HepG2 (cell line): ENCODE data around the gene TSPAN3. TPM values are rescaled to one million over a fixed set of nuclear protein-coding genes. Genes with fewer than 3 reads are reported as not detected.

Experiments
- CAMTA2 ChIP-seq: sonication (generic); formaldehyde crosslinking; IDR thresholded peaks from 2 replicates; pipeline ENCODE4 v1.4.0; 2020; ENCODE audit warnings: mild to moderate bottlenecking, missing genetic modification reagents, borderline replicate concordance
- HDAC1 ChIP-seq: sonication (generic); formaldehyde crosslinking; IDR thresholded peaks from 2 replicates; pipeline ENCODE4 v1.5.1; 2020; ENCODE audit warnings: mild to moderate bottlenecking, missing genetic modification reagents
- NR1H2 ChIP-seq: sonication (generic); formaldehyde crosslinking; IDR thresholded peaks from 2 replicates; pipeline ENCODE4 v1.8.1; 2022; ENCODE audit warnings: low read depth, missing genetic modification reagents, borderline replicate concordance
- NR2F1 ChIP-seq, 2 experiments: fragments of 450-650 bp in 1 of 2; formaldehyde crosslinking in 1 of 2; IDR thresholded peaks; 2 replicates each; pipeline versions ENCODE4 v1.5.0 to v1.6.1; 2016 to 2020; ENCODE audit warnings: mild to moderate bottlenecking in 1 of 2, missing compliant biosample characterization in 1 of 2, missing genetic modification reagents in 1 of 2, moderate library complexity in 1 of 2
- NR3C1 ChIP-seq: sonication (generic); formaldehyde crosslinking; IDR thresholded peaks from 2 replicates; pipeline ENCODE4 v1.4.0; 2020; ENCODE audit warnings: missing genetic modification reagents
- RBM39 ChIP-seq: fragments of 200-400 bp; formaldehyde crosslinking; IDR thresholded peaks from one replicate; pipeline ENCODE4 v1.6.1; 2018; ENCODE audit warnings: antibody characterized with exemption, mild to moderate bottlenecking, low read depth, low read length; ENCODE audit not compliant: poor library complexity, severe bottlenecking
- SAP130 ChIP-seq: IDR thresholded peaks from 2 replicates; pipeline ENCODE4 v1.6.1; 2016; ENCODE audit warnings: low read depth
- SRY ChIP-seq: sonication (generic); formaldehyde crosslinking; IDR thresholded peaks from 2 replicates; pipeline ENCODE4 v1.8.0; 2022; ENCODE audit warnings: mild to moderate bottlenecking, missing genetic modification reagents
- ZNF263 ChIP-seq: sonication (generic); formaldehyde crosslinking; IDR thresholded peaks from 2 replicates; pipeline ENCODE4 v1.4.0; 2020; ENCODE audit warnings: missing genetic modification reagents
- ZNF343 ChIP-seq: sonication (generic); formaldehyde crosslinking; IDR thresholded peaks from 2 replicates; pipeline ENCODE4 v1.4.0; 2020; ENCODE audit warnings: mild to moderate bottlenecking, missing genetic modification reagents
- ZNF446 ChIP-seq: sonication (generic); formaldehyde crosslinking; IDR thresholded peaks from 2 replicates; pipeline ENCODE4 v1.5.0; 2020; ENCODE audit warnings: mild to moderate bottlenecking, missing genetic modification reagents
- ZNF503 ChIP-seq: sonication (generic); formaldehyde crosslinking; IDR thresholded peaks from 2 replicates; pipeline ENCODE4 v1.4.0; 2020; ENCODE audit warnings: missing genetic modification reagents
- ZNF512B ChIP-seq: sonication (generic); formaldehyde crosslinking; IDR thresholded peaks from 2 replicates; pipeline ENCODE4 v1.5.1; 2020; ENCODE audit warnings: missing genetic modification reagents, mild to moderate bottlenecking, borderline replicate concordance
- ZNF513 ChIP-seq: sonication (generic); formaldehyde crosslinking; conservative IDR thresholded peaks from 2 replicates; pipeline ENCODE4 v1.5.0; 2020; ENCODE audit warnings: missing genetic modification reagents
- ZNF570 ChIP-seq: sonication (generic); formaldehyde crosslinking; IDR thresholded peaks from 2 replicates; pipeline ENCODE4 v1.4.0; 2020; ENCODE audit warnings: mild to moderate bottlenecking, missing genetic modification reagents, borderline replicate concordance
- ZSCAN30 ChIP-seq: sonication (generic); formaldehyde crosslinking; IDR thresholded peaks from 2 replicates; pipeline ENCODE4 v1.5.0; 2020; ENCODE audit warnings: mild to moderate bottlenecking, missing genetic modification reagents
- polyA plus RNA-seq, 8 experiments: library from polyadenylated mRNA; depleted of rRNA in 3 of 8; stranded (reverse) in 7 of 8; unstranded in 1 of 8; fragments of >200 nt; fragmentation: Illumina TruSeq in 4 of 8; extraction: Trizol in 4 of 8; gene quantifications; 2 replicates each; pipeline versions ENCODE4 v1.2.1 to v1.2.3, GENCODE V29; 2011 to 2016; ENCODE audit warnings: low read depth in 4 of 8, missing spikeins in 1 of 8, mixed read lengths in 1 of 8; ENCODE audit not compliant: insufficient read depth in 1 of 8
- total RNA-seq, 5 experiments: library from RNA; depleted of rRNA; stranded (reverse); fragments of >200 nt; fragmentation: Illumina TruSeq; extraction: Trizol; gene quantifications; 2 replicates each; pipeline ENCODE4 v1.2.3, GENCODE V29; 2016; ENCODE audit warnings: low read depth in 1 of 5
- TF ChIP-seq, protein P1 (sequence below): sonication (generic); formaldehyde crosslinking; IDR thresholded peaks from 2 replicates; pipeline ENCODE4 v1.5.0; 2020; ENCODE audit warnings: mild to moderate bottlenecking, missing genetic modification reagents

TSPAN3 gene
- total and polyA plus RNA-seq, 2 of the 13 experiments (the other 11 are each of a cell fraction or from before 2014, with no cell fraction given), result 167 to 170 TPM

DNA sequence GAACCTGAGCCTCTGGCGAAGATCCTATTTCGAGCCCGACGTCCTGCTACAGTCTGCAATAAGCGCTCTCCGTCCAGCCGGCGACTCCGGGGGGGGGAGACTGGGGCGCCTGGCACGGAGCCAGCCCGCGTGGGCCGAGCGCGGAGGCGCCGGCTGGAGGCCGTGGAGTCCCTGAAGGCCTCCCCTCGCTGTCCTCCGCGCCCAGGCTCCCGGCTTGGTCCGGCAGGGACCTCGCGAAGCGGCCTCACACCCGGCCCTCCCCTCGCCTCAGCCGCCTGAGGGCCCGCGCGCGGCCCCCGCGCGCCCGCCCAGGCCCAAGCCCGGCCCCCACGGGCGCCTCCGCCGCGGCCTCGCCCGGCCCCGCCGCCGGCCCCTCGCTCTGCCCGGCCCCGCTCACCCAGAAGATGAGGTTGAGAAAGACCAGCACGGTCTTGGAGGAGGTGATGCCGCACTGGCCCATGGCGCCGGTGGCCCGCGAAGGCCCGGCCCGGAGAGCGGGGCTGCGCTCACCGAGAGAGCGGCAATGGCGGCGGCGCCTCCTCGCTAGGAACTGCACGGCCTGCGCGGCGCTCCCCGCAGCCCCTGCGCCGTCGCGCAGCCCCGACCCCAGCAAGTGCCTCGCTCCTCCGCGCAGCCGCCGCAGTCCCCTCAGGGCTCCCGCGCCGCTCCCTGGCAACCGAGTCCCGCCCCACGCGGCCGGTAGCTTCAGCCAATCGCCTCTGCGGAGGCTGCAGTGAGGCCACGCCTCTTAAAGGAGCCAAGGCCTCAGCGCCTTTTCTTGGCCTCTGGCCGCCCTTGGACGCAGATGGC lies at the start of gene TSPAN3 (continued):
- no peak; the same call in 1 of the 2 replicates for TF ChIP-seq NR1H2 (CRISPR knock-in tag)
- TF ChIP-seq CAMTA2 (CRISPR knock-in tag), result no peak
- no peak for TF ChIP-seq ZNF513 (CRISPR knock-in tag)
- TF ChIP-seq NR2F1 (CRISPR knock-in tag; IDR thresholded peaks at IDR 0.05), result no peak
- no peak for TF ChIP-seq RBM39
- no peak for TF ChIP-seq NR3C1 (CRISPR knock-in tag)
- no peak for TF ChIP-seq ZSCAN30 (CRISPR knock-in tag)
- peak; percentile 62 for TF ChIP-seq SAP130 (CRISPR knock-in tag)
- no peak for TF ChIP-seq ZNF343 (CRISPR knock-in tag)
- TF ChIP-seq ZNF503, result no peak
- no peak for TF ChIP-seq SRY (CRISPR knock-in tag)
- TF ChIP-seq ZNF570, result no peak
- TF ChIP-seq HDAC1, result peak; percentile 48; the same call in 1 of the 2 replicates
- TF ChIP-seq, protein P1, sequence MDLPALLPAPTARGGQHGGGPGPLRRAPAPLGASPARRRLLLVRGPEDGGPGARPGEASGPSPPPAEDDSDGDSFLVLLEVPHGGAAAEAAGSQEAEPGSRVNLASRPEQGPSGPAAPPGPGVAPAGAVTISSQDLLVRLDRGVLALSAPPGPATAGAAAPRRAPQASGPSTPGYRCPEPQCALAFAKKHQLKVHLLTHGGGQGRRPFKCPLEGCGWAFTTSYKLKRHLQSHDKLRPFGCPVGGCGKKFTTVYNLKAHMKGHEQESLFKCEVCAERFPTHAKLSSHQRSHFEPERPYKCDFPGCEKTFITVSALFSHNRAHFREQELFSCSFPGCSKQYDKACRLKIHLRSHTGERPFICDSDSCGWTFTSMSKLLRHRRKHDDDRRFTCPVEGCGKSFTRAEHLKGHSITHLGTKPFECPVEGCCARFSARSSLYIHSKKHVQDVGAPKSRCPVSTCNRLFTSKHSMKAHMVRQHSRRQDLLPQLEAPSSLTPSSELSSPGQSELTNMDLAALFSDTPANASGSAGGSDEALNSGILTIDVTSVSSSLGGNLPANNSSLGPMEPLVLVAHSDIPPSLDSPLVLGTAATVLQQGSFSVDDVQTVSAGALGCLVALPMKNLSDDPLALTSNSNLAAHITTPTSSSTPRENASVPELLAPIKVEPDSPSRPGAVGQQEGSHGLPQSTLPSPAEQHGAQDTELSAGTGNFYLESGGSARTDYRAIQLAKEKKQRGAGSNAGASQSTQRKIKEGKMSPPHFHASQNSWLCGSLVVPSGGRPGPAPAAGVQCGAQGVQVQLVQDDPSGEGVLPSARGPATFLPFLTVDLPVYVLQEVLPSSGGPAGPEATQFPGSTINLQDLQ (CRISPR knock-in tag), result peak; percentile 58; the same call in 1 of the 2 replicates
- TF ChIP-seq ZNF512B, result no peak
- TF ChIP-seq ZNF263 (CRISPR knock-in tag), result no peak
- no peak for TF ChIP-seq ZNF446 (CRISPR knock-in tag)
